ENCODE data around the gene PLLP. TPM values are rescaled to one million over a fixed set of nuclear protein-coding genes. Genes with fewer than 3 reads are reported as not detected.

Gene PLLP
- polyA plus RNA-seq, 3 donors, result 0.52 to 1.2 (median 0.97) TPM

DNA sequence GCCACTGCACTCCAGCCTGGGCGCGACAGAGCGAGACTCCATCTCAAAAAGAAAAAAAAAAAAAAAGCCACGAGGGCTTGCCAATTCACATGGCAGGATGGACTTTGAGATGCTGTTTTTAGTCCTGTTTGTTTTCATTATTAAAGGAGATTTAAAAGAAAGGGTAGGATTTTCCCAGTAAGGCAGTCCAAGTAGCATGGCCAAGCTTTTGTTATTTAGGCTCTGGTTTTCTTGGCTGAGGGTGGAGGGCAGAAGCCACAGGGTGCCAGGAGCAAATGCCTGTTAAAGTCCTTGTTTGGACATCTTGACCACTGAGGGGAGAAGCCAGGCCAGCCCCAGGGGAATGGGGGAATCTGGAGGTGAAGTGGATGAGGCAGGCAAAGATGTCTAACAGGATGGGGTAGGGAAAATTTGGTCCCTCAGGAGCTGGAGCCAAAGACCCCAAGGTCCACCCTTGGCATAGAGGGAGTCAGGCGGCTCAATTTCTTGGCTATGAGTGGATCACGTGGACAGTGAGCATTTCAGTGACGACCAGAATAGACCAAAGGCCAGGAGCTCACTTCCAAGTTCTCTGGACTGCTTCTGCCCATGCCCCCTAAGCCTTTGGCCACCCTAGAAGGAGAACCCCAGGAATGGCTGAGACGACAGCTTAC lies 20.8 kb upstream of the PLLP start:
- Histone ChIP-seq H3K27ac (ENCODE audit: low read depth in 1 of 2, low read length in 2 of 2) (no peak overlapping the region), H3K27me3 (ENCODE audit: control insufficient read depth in 2 of 2, insufficient read depth in 2 of 2, low read length in 2 of 2) (no peaks in the 10 kb centered on the region), H3K4me1 (ENCODE audit: control insufficient read depth in 1 of 2, insufficient read depth in 2 of 2, low read length in 2 of 2) (peaks cover 6 to 8% of the 10 kb centered on the region in 2 donors), H3K9me3 (replicated peaks in 1 of 2; ENCODE audit: control insufficient read depth in 1 of 2, insufficient read depth in 1 of 2, low read length in 2 of 2) (no peaks in the 10 kb centered on the region), H2AFZ (ENCODE audit: insufficient read depth, low read depth, low read length, poor library complexity, severe bottlenecking) (no peak overlapping the region), H3K9ac (ENCODE audit: insufficient read depth, low read length, poor library complexity, severe bottlenecking) (no peak overlapping the region), H3K4me3 (replicated peaks in 1 of 3; ENCODE audit: low read depth in 2 of 3, low read length in 3 of 3) (no peak overlapping the region), H4K20me1 (ENCODE audit: insufficient read depth, low read length) (no peaks in the 10 kb centered on the region), H3K79me2 (ENCODE audit: insufficient read depth, low read length) (no peaks in the 10 kb centered on the region), H3K36me3 (replicated peaks in 1 of 2; ENCODE audit: control insufficient read depth in 1 of 2, insufficient read depth in 2 of 2, low read length in 2 of 2) (no peaks in the 10 kb centered on the region), H3K4me2 (replicated peaks; ENCODE audit: extremely low read depth, low read length, poor library complexity, severe bottlenecking) (no peak overlapping the region)
- peaks cover 21 to 28% (median 25%) of the 10 kb centered on the region in 3 donors for H3K27me3 Mint-ChIP-seq (ENCODE audit: low read depth in 3 of 3)
- H3K36me3 Mint-ChIP-seq, result no peaks in the 10 kb centered on the region
- no peaks in the 10 kb centered on the region for H3K4me1 Mint-ChIP-seq
- 93% methylated on average over 3 of the region's 8 CpGs for WGBS (ENCODE audit: insufficient coverage)
- intact Hi-C loops (cut with micrococcal nuclease), result loop anchor here in 1 of 2 donors (10.0 kb wide), 1 partner anchor 430 kb away; the partner anchor contains the start of gene KATNB1
- H3K27ac Mint-ChIP-seq, result no peak overlapping the region
- H3K4me3 Mint-ChIP-seq, result no peak overlapping the region
- DNase-seq, result no peak
- peaks cover 0 to 2% (median 0%) of the 10 kb centered on the region in 7 donors for H3K9me3 Mint-ChIP-seq
- TF ChIP-seq, protein P1, sequence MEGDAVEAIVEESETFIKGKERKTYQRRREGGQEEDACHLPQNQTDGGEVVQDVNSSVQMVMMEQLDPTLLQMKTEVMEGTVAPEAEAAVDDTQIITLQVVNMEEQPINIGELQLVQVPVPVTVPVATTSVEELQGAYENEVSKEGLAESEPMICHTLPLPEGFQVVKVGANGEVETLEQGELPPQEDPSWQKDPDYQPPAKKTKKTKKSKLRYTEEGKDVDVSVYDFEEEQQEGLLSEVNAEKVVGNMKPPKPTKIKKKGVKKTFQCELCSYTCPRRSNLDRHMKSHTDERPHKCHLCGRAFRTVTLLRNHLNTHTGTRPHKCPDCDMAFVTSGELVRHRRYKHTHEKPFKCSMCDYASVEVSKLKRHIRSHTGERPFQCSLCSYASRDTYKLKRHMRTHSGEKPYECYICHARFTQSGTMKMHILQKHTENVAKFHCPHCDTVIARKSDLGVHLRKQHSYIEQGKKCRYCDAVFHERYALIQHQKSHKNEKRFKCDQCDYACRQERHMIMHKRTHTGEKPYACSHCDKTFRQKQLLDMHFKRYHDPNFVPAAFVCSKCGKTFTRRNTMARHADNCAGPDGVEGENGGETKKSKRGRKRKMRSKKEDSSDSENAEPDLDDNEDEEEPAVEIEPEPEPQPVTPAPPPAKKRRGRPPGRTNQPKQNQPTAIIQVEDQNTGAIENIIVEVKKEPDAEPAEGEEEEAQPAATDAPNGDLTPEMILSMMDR (IDR thresholded peaks at IDR 0.05), result no peak

- WGBS (ENCODE audit: insufficient coverage), result 77% methylated on average over 10 of the region's 16 CpGs
- Mint-ChIP-seq H3K27me3 (ENCODE audit: low read depth in 3 of 3) (peaks cover 19 to 28% (median 23%) of the 10 kb centered on the region in 3 donors), H3K9me3 (peaks cover 0 to 2% (median 0%) of the 10 kb centered on the region in 7 donors), H3K27ac (no peak overlapping the region), H3K4me1 (no peaks in the 10 kb centered on the region), H3K4me3 (no peak overlapping the region), H3K36me3 (no peaks in the 10 kb centered on the region)
- intact Hi-C loops (cut with micrococcal nuclease), result loop anchor here (5.0 to 10.0 kb wide), 2 partner anchors 213 to 430 kb away; partner anchors contain the start of gene KATNB1 (in 1 of the 2)
- Histone ChIP-seq H3K36me3 (replicated peaks in 1 of 2; ENCODE audit: control insufficient read depth in 1 of 2, insufficient read depth in 2 of 2, low read length in 2 of 2) (no peaks in the 10 kb centered on the region), H3K4me3 (replicated peaks in 1 of 3; ENCODE audit: low read depth in 2 of 3, low read length in 3 of 3) (no peak overlapping the region), H3K9ac (ENCODE audit: insufficient read depth, low read length, poor library complexity, severe bottlenecking) (no peak overlapping the region), H3K4me2 (replicated peaks; ENCODE audit: extremely low read depth, low read length, poor library complexity, severe bottlenecking) (no peak overlapping the region), H3K79me2 (ENCODE audit: insufficient read depth, low read length) (no peaks in the 10 kb centered on the region), H3K27me3 (ENCODE audit: control insufficient read depth in 2 of 2, insufficient read depth in 2 of 2, low read length in 2 of 2) (no peaks in the 10 kb centered on the region), H3K9me3 (replicated peaks in 1 of 2; ENCODE audit: control insufficient read depth in 1 of 2, insufficient read depth in 1 of 2, low read length in 2 of 2) (no peaks in the 10 kb centered on the region), H3K27ac (ENCODE audit: low read depth in 1 of 2, low read length in 2 of 2) (no peak overlapping the region), H2AFZ (ENCODE audit: insufficient read depth, low read depth, low read length, poor library complexity, severe bottlenecking) (no peak overlapping the region), H4K20me1 (ENCODE audit: insufficient read depth, low read length) (no peaks in the 10 kb centered on the region), H3K4me1 (ENCODE audit: control insufficient read depth in 1 of 2, insufficient read depth in 2 of 2, low read length in 2 of 2) (peaks cover 10 to 11% of the 10 kb centered on the region in 2 donors)
- TF ChIP-seq, protein P1 (IDR thresholded peaks at IDR 0.05), result no peak
- no peak for DNase-seq
Measured at GRCh38 chr16:57304169-57305061, 19.9 kb upstream of the PLLP start.

Data from CD14-positive monocyte (primary cell).